Measurements from ENCODE around the gene ENTREP1. TPM values are rescaled to one million over a fixed set of nuclear protein-coding genes. Genes with fewer than 3 reads are reported as not detected.

Gene ENTREP1
- total and polyA plus RNA-seq, 2 experiments from 2014 or later, result 5.7 to 10.0 TPM

GRCh38 chr9:69427286-69427685 is 102.3 kb downstream of the ENTREP1 start:
- Histone ChIP-seq H3K36me3 (ENCODE audit: insufficient read depth) (no peaks in the 10 kb centered on the region), H3F3A (replicated peaks; ENCODE audit: low read depth) (no peaks in the 10 kb centered on the region), H3K27me3 (ENCODE audit: insufficient read depth) (no peaks in the 10 kb centered on the region), H3K4me3 (no peak overlapping the region), H3K27ac (ENCODE audit: low read depth) (no peak overlapping the region), H2AFZ (no peak overlapping the region; the same call in 1 of the 2 replicates), H3K9me2 (ENCODE audit: insufficient read depth) (no peaks in the 10 kb centered on the region), H4K20me1 (replicated peaks; ENCODE audit: insufficient read depth) (no peaks in the 10 kb centered on the region), H3K79me2 (replicated peaks; ENCODE audit: insufficient read depth) (no peaks in the 10 kb centered on the region), H3K4me1 (ENCODE audit: insufficient read depth) (no peaks in the 10 kb centered on the region), H3K4me2 (no peak overlapping the region)
- no peak overlapping the region for H3K27ac Mint-ChIP-seq
- no peak overlapping the region for H3K4me3 Mint-ChIP-seq
- H3K27me3 Mint-ChIP-seq (ENCODE audit: insufficient read depth, low read depth, poor library complexity), result peaks cover 5% of the 10 kb centered on the region
- peaks cover 11% of the 10 kb centered on the region for H3K36me3 Mint-ChIP-seq (ENCODE audit: low read depth)
- peaks cover 15% of the 10 kb centered on the region for H3K9me3 Mint-ChIP-seq
- DNase-seq (ENCODE audit: low spot score), result no peak
- no peaks in the 10 kb centered on the region; the same call in 1 of the 3 replicates for H3K4me1 Mint-ChIP-seq
- ATAC-seq, result no peak
- TF ChIP-seq, protein P1, sequence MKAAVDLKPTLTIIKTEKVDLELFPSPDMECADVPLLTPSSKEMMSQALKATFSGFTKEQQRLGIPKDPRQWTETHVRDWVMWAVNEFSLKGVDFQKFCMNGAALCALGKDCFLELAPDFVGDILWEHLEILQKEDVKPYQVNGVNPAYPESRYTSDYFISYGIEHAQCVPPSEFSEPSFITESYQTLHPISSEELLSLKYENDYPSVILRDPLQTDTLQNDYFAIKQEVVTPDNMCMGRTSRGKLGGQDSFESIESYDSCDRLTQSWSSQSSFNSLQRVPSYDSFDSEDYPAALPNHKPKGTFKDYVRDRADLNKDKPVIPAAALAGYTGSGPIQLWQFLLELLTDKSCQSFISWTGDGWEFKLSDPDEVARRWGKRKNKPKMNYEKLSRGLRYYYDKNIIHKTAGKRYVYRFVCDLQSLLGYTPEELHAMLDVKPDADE (IDR thresholded peaks at IDR 0.05), result no peak
- TF ChIP-seq ZNF114 (CRISPR knock-in tag; IDR thresholded peaks at IDR 0.05) (no peak), EZH2 (IDR thresholded peaks at IDR 0.05; ENCODE audit: low read depth, unreplicated experiment) (no peak), JUNB (IDR thresholded peaks at IDR 0.05; ENCODE audit: unreplicated experiment) (no peak), POLR2AphosphoS5 (IDR thresholded peaks at IDR 0.05; ENCODE audit: low read depth) (no peak), ZNF462 (CRISPR knock-in tag; IDR thresholded peaks at IDR 0.05) (no peak), NANOG (IDR thresholded peaks at IDR 0.05; ENCODE audit: borderline replicate concordance) (no peak), EZH2phosphoT487 (IDR thresholded peaks at IDR 0.05; ENCODE audit: unreplicated experiment) (no peak), STAT1 (IDR thresholded peaks at IDR 0.05; ENCODE audit: unreplicated experiment) (no peak), ZNF331 (CRISPR knock-in tag; IDR thresholded peaks at IDR 0.05; ENCODE audit: low read depth) (no peak), CREB1 (CRISPR knock-in tag; IDR thresholded peaks at IDR 0.05; ENCODE audit: low read depth) (no peak)
- TF ChIP-seq, protein P2, sequence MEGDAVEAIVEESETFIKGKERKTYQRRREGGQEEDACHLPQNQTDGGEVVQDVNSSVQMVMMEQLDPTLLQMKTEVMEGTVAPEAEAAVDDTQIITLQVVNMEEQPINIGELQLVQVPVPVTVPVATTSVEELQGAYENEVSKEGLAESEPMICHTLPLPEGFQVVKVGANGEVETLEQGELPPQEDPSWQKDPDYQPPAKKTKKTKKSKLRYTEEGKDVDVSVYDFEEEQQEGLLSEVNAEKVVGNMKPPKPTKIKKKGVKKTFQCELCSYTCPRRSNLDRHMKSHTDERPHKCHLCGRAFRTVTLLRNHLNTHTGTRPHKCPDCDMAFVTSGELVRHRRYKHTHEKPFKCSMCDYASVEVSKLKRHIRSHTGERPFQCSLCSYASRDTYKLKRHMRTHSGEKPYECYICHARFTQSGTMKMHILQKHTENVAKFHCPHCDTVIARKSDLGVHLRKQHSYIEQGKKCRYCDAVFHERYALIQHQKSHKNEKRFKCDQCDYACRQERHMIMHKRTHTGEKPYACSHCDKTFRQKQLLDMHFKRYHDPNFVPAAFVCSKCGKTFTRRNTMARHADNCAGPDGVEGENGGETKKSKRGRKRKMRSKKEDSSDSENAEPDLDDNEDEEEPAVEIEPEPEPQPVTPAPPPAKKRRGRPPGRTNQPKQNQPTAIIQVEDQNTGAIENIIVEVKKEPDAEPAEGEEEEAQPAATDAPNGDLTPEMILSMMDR (conservative IDR thresholded peaks at IDR 0.05; ENCODE audit: low read depth in 2 of 2), result no peak
- TF ChIP-seq, protein P3, sequence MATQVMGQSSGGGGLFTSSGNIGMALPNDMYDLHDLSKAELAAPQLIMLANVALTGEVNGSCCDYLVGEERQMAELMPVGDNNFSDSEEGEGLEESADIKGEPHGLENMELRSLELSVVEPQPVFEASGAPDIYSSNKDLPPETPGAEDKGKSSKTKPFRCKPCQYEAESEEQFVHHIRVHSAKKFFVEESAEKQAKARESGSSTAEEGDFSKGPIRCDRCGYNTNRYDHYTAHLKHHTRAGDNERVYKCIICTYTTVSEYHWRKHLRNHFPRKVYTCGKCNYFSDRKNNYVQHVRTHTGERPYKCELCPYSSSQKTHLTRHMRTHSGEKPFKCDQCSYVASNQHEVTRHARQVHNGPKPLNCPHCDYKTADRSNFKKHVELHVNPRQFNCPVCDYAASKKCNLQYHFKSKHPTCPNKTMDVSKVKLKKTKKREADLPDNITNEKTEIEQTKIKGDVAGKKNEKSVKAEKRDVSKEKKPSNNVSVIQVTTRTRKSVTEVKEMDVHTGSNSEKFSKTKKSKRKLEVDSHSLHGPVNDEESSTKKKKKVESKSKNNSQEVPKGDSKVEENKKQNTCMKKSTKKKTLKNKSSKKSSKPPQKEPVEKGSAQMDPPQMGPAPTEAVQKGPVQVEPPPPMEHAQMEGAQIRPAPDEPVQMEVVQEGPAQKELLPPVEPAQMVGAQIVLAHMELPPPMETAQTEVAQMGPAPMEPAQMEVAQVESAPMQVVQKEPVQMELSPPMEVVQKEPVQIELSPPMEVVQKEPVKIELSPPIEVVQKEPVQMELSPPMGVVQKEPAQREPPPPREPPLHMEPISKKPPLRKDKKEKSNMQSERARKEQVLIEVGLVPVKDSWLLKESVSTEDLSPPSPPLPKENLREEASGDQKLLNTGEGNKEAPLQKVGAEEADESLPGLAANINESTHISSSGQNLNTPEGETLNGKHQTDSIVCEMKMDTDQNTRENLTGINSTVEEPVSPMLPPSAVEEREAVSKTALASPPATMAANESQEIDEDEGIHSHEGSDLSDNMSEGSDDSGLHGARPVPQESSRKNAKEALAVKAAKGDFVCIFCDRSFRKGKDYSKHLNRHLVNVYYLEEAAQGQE (IDR thresholded peaks at IDR 0.05; ENCODE audit: unreplicated experiment), result no peak

Measured in GM23338 (cell line).